Fibroblast of villous mesenchyme (primary cell): ENCODE results near the gene AICDA. TPM values are rescaled to one million over a fixed set of nuclear protein-coding genes. Genes with fewer than 3 reads are reported as not detected.
"Not testable (repeated sequence)": the region's sequence is repeated elsewhere in the genome, so short reads cannot be mapped to it uniquely, and the experiment has no call there.

Experiments
- DNase-seq: peaks from one replicate; pipeline ENCODE4 v3.0.0-alpha.2; 2010; ENCODE audit warnings: low read depth
- H3K4me3 ChIP-seq: 2 replicates; pipeline ENCODE4 v1.5.1; 2011; ENCODE audit warnings: low read depth, mild to moderate bottlenecking, low read length
- total RNA-seq: library from RNA; depleted of rRNA; stranded (reverse); fragments of >200 nt; gene quantifications from 2 replicates; pipeline ENCODE4 v1.2.3, GENCODE V29; 2012
- TF ChIP-seq, protein P1 (sequence below): IDR thresholded peaks from 2 replicates; pipeline ENCODE4 v1.5.1; 2012; ENCODE audit warnings: low read depth, mild to moderate bottlenecking, low read length; ENCODE audit not compliant: insufficient read depth

AICDA gene
- total RNA-seq, 1 donor, result not detected

DNA sequence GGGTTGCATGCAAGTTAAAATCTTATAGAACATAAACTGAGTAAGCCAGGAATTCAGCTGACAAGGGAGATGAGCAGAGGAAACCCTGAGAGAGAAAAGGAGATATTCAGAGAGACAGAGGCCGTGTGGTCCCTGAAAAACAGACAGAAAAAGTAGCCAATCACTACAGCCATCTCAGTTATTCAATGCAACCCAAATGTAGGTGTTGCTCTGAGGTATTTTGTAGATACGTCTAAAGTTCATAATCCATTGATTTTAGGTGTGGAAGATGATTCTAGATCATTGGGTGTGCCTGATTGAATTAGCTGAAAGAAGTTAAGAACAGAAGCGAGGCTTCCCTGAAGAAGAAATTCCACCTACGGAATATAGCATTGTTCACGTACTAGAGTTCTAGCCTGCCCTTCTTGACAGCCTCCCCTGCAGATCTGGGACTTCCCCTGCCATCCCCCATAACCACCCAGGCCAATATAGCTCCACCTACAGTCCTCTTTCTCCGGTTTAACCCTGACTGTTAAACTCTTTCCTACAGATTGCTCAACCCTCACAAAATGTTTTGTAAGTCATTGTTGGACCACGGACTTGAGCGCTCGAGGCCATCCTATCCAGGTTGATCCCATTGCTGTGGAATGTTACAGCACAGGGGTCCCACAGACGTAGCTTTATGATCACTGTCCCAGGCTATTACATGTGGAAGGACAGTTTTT is 21.7 kb downstream of the AICDA start:
- TF ChIP-seq, protein P1, sequence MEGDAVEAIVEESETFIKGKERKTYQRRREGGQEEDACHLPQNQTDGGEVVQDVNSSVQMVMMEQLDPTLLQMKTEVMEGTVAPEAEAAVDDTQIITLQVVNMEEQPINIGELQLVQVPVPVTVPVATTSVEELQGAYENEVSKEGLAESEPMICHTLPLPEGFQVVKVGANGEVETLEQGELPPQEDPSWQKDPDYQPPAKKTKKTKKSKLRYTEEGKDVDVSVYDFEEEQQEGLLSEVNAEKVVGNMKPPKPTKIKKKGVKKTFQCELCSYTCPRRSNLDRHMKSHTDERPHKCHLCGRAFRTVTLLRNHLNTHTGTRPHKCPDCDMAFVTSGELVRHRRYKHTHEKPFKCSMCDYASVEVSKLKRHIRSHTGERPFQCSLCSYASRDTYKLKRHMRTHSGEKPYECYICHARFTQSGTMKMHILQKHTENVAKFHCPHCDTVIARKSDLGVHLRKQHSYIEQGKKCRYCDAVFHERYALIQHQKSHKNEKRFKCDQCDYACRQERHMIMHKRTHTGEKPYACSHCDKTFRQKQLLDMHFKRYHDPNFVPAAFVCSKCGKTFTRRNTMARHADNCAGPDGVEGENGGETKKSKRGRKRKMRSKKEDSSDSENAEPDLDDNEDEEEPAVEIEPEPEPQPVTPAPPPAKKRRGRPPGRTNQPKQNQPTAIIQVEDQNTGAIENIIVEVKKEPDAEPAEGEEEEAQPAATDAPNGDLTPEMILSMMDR, result no peak

DNA sequence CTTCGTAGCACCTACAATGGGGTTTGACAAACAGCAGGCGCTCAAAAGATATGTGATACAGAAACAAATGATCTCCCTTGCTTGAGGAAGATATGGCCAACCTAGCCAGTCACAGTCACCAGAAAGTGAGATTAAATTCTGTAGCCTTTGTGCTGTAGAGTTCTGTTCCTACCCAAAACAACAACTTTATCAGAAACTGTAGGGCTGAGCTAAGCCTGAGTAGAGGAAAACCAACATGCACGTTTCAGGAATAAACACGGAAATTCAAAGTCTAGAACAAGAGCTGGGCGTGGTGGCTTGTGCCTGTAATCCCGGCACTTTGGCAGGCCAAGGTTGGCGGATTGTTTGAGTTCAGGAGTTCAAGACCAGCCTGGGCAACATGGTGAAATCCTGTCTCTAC is 23.0 kb downstream of the AICDA start:
- no peak overlapping the region for H3K4me3 ChIP-seq
- no peak for DNase-seq
- TF ChIP-seq, protein P1, result no peak

More for the DNA sequence above, 21.7 kb downstream of the AICDA start:
- DNase-seq, result no peak
- H3K4me3 ChIP-seq, result no peak overlapping the region

DNA sequence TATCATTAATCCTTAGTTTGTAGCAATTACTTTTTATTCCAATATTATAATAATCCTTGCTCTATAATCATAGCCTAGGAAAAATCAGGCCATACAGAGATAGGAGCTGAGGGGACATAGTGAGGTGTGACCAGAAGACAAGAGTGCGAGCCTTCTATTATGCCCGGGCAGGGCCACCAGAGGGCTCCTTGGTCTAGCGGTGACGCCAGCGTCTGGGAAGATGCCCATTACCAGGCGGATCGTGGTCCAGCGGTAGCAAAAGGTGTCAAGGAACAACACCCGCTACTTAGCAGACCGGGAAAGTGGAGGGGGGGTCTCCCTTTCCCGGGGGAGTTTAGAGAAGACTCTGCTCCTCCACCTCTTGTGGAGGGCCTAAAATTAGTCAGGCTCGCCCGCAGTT is 28.2 kb downstream of the AICDA start:
- DNase-seq, H3K4me3 ChIP-seq: not testable (repeated sequence)

DNA sequence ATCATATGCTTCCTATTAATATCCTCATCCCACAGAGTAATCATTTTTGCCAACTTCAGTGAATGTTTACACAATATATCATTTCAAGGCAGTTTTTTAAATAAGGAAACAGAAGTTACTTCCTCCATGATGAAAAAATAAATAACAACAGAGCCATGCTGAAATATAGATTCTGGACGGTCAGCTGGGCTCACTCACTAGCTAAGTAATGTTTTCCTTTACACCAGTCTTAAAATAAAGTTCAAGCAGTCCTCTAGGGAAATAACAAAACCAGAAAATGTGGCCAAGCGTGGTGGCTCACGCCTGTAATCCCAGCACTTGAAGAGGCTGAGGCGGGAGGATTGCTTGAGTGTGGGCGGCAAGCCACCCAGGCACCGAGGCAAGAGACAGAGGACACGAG is 28.7 kb downstream of the AICDA start:
- TF ChIP-seq, protein P1, result no peak
- no peak for DNase-seq

DNA sequence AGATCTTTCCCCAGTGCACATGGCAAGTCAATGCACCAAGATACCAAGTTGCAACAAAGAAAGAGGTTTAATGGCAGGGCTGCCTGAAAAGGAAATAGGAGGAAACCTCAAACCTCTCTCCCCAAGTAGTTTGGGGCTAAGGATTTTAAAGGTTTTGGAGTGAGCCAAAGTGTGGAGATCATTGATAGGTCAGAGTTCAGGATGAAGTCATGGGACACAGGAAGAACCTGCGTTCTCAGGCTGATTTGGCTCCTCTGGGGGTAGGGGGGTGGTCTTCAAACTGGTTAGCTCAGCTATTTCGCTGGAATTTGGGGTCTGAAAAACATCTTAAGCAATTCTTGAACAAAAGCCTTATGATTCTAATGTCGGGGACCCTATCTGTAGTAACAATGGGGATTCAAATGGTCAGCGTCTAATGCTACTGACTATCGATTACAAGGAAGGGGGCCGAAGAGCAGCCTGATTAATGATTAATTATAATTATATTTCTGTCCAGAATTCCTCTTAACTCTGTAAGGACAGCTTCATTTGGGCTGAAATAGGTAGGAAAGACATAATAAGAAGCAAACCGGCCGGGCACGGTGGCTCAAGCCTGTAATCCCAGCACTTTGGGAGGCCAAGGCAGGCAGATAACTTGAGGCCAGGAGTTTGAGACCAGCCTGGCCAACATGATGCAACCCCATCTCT is 31.4 kb downstream of the AICDA start:
- no peak overlapping the region for H3K4me3 ChIP-seq
- DNase-seq, result no peak
- TF ChIP-seq, protein P1, result no peak

More for the DNA sequence above, 28.7 kb downstream of the AICDA start:
- H3K4me3 ChIP-seq, result no peak overlapping the region

DNA sequence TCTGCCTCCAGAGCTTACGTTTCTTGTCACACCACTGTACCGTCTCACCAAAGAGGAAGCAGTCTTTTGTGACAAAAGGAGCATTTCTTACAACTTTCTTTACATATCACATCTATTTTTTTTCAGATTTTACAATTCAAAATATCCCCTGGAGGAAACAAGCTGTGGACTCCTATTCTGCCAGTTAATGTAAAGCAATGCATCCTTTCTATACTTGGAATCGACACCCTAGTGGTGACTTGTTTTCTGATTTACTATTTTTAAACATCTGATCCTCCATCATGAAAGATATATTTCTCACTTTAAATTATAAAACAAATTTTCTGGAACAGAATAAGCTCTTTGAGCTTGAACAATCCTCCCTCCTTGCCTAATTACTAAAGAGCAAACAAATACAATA is 34.8 kb downstream of the AICDA start:
- no peak for DNase-seq

DNA sequence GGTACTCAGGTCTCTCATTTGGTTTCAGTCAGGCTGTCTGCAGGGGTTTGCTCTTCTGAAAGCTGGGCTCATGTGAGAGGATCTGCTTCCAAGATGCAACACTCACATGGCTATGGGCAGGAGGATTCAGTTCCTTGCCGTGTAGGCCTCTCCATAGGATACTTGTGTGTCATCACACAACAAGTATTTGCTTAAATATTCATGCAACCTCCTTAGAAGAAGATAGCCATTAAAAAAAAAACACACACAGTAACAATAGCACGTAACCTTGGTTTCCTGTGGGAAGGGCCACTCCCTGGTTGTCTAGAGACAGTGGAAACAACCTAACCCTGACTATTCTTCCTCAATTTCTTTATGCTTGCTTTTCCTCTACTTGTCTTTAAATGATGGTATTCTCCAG is 40.2 kb downstream of the AICDA start:
- no peak for DNase-seq
- TF ChIP-seq, protein P1, result no peak
- no peak overlapping the region for H3K4me3 ChIP-seq

More for the DNA sequence above, 34.8 kb downstream of the AICDA start:
- TF ChIP-seq, protein P1, result no peak
- no peak overlapping the region for H3K4me3 ChIP-seq
